DMS53 treated with DMSO at 0.1 percent for 48 hours (cell line): ENCODE results near the gene DSEL.
A peak's percentile ranks its signal among the peaks of the same experiment; 100 is the strongest.

Experiments
- DNase-seq: peaks from one replicate; lab custom pipeline; 2025; ENCODE audit not compliant: unreplicated experiment; lab: John Stamatoyannopoulos, UW

The DSEL gene

DNA sequence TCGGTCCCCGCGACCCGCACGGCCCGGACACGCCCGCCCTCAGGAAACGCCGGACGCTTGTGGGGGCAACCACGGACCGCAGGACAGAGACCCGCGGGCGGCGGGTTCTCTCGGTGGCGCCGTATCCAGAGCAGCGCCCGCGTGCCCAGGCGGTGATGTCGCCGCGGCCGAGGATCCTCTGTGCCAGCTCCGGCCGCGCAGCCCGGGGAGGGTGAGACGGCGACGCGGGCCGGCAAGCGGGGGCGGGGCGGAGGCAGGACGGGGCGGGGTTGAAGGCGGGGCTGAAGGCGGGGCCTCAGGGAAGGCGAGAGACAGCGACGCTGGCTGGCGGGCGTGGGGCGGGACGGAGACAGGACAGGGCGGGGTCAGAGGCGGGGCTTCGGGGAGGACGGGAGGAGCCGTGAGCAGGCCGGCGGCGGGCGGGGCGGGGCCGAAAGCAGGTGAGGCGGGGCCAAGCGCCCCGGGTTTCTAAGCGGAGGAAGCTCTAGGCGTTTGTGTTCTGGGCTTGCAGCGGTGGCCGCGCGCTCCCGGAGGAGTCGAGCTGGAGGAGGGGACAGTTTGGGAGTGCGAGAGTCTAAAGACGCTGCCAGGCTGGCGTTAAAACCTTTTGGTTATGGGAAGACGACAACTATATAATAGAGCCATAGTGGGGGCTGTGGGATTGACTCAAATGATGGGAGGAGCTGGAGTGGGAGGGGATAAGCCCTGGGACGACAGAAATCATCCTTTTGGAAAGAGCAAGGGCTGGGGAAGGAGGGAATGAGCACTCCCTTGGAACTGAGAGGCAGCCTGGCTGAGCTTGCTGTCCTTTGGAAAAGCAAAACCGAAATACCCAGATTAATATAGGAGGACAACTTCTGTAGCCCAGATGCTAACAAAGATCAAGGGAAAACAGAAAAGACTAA is at the start of gene DSEL:
Gene DSEL, minus strand, starts transcription at position 182 of the 905 bp plus-strand sequence. CDS start 2,112 bp downstream, outside the sequence.
- peak; percentile 93 for DNase-seq

- peak; percentile 76 for DNase-seq
Observed at GRCh38 chr18:67553437-67553836, 36.9 kb upstream of the DSEL start.

DNA sequence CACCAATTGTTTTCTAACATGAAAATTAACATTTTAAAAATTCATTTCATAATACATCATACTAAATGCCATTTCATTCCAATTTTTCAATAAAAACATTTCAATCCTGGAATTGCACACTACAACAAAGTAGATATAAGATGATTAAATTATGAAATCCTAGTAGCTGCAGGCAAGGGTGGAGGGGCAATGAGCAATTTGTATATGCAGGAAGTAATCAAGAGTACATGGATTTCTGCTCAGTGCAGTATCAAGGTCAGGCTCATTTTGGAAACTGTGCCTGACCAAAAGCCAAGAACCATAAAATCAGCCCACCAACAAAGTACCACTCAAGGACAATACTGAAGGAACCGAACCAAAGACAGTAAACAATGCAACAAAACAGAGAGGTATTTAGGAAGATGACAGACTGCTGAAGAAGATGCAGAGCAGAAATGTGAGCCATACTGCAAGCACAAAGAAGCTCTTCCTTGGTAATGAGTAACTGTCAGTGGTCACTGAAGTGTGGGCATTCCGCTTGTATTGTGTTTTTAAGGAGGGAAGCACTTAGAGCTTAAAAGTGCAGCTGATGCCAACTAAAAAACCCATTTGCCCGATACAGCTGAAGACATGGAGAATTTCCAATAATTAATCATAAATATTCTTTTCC is 34.5 kb upstream of the DSEL start:
- peak; percentile 25 for DNase-seq

DNA sequence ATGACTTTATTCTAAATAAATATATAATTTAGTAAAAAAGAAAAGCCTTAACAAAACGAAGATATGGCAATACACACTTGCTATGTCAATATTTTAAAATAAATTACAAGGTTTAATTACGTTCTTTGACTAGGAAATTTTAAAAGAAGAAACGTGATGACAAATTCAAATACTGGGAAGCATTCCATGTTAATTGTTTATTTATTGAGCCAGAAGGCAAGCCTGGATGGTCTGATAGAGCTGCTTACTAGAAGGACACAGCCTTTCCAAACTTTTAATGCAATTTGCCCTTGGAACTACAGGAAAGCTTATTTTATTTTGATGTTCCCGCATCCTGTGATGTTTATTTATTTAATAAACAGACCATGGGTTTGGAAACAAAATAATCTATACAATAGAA is 33.4 kb upstream of the DSEL start:
- DNase-seq = no peak

DNA sequence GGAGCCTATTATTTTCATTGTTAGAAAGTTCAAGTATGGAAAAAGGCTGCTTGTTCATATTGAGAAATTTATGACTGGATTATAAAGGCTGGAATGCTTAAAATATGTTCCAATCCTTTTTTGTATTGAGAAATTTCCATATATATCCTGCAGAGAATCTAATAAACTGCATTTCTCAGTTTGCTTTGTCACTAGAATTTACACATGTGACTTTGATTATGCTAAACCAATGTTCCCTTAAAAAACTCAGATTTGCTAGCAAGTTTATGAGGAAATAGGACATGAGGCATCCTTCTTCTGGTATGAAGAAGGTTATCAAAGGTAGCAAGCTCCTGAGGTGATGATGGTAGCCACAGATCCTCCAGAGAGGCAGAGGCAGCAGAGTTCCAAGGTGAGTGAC is 29.2 kb upstream of the DSEL start:
- DNase-seq = no peak

DNA sequence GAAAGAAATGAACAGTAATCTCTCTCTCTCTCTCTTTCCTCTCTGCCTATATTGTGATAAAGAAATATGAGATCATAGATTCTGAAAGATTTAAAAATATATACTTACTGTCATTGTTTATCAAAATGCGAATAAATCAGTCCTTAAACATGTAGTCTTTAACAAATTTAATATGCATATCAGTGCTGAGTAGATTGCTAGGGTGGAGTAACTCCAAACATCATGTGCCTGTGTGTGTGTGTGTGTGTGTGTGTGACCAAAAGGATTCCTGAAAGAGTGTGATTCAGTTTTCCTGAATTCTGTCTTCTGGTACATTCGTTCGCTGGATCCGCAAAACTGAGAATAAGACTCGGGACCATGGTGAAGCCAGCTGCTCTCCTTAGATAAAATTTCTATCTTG is 24.0 kb upstream of the DSEL start:
- no peak for DNase-seq

DNA sequence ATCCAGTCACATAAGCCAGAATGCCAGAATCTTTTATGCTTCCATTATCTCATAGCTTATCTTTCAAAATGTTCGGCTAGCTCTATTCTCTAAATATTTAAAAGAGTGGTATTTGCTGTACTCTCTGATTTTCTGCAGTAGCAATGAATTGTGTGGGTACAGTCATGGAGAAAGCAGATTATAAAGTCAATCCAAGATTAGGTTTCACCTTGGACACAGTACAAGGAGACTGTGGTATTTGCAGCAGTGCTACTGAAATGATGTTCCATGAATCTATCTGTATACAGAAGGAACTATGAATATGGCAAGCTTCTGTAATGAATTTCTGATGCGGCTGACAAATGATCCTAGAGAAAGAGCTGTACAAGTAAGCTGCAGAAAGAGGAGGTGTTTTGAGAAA is 15.4 kb upstream of the DSEL start:
- DNase-seq = no peak

DNA sequence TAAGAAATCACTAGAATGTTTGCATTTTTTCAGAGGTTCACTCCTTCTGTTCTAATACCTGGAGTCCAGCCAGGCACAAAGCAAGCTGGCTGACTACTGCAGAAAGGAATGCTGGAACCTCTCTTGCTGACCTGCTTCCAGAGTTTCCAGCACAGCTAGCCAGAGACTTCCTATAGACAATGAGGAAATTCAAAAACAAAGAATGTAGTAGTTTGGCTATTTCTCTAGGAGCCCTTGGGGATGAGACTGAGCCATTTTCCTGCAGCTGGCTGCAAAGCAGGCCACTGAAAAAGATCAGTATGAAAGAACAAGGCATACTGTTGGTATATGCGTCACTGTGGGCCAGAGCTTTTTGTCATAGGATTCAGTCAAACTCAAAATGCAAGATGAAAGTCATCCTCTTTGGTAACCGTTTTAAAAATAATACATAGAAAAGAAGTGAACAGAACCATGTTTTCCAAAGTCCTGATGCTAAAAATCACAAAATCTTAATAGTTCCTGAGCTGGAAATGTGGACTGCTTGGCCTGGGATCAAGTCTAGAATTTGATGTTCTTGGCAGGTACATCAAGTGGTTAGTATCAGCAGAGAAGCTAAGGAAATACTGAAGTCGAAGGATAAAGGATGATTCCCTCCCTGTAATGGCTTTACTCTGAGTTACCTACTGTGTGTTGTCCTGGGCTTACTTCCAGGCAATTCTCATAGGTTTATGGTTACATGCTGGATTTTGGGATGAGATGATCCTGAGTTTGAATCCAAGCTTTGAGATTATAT is 9.0 kb upstream of the DSEL start:
- peak; percentile 59 for DNase-seq

GRCh38 chr18:67520351-67520921 is 3.9 kb upstream of the DSEL start:
- no peak for DNase-seq

- DNase-seq = no peak
Observed at GRCh38 chr18:67519592-67519991, 3.1 kb upstream of the DSEL start.

- DNase-seq = no peak
Observed at GRCh38 chr18:67518566-67518965, 2.0 kb upstream of the DSEL start.

- DNase-seq = no peak
Observed at GRCh38 chr18:67517444-67517765, 885 bp upstream of the DSEL start.

GRCh38 chr18:67515942-67516538 is 480 bp downstream of the DSEL start:
- DNase-seq = peak; percentile 95

GRCh38 chr18:67514901-67515540 is 1.5 kb downstream of the DSEL start:
- no peak for DNase-seq

DNA sequence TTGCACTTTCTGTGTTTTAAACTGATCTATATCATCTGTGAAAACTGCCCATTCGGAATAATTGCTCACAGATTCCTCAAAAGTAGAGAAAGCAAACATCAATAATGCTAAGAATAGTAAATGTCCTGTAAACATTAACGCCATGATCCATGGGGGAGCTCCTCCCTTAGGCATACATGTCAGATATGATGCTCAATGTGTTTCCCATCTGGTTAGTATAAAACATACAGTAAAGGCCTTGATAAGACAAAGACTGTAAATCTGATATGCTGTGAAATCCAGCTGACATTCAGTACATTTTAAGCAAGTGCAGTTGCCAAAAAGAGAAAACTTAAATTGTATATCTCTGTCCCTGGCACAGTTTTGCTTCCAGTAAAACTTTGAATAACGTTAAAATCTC is 2.1 kb downstream of the DSEL start:
- DNase-seq = no peak

GRCh38 chr18:67513280-67513679 is 3.2 kb downstream of the DSEL start:
- DNase-seq = no peak

- no peak for DNase-seq
Observed at GRCh38 chr18:67511840-67512239, 4.7 kb downstream of the DSEL start.

DNA sequence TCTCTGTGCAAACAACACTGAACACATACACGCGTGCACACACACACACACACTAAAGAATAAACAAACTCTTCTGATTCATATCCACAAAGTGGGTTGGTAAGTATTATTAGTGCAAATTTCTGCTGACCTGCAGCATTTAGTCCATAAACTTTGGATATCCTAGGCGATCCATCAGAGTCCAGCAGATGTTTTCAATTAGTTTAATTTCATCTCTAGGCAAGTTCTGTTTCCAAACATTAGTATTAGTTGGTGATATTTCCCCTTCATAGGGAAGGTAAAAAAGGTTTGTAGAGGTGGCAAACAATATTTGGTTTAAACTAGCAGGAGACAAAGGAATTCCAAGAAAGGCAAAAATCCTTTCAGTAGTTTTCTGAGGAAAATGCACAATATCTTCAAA is 5.7 kb downstream of the DSEL start:
- no peak for DNase-seq

DNA sequence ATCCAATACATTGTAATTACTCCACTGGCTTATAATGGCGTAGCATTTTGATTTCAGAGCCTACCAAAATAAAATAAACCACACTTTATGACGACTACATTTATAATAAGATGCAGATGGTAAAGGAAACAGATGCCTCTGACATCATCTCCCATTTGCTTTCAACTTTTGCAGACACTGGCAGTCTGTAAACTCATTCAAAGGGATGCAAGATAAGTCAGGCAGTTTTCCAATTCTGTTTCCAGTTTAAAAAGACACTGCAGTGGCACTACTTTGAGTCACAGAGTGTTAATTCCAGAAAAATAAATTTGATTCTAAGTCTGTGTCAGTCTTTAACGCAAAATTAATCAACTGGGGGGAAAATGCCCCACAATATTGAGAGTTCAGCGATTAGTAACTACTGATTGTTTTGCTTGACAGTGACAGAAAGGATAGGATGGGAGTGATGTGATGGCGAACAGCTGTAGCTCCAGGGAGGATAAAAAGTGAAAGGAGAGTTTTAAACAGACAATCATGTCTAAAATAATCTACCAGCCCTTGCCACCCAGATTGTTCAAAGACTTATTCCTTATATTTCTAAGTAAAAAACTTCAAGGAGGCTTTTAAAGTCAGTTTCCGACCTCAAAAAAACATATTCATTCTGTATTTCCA is 6.7 kb downstream of the DSEL start:
- no peak for DNase-seq

DNA sequence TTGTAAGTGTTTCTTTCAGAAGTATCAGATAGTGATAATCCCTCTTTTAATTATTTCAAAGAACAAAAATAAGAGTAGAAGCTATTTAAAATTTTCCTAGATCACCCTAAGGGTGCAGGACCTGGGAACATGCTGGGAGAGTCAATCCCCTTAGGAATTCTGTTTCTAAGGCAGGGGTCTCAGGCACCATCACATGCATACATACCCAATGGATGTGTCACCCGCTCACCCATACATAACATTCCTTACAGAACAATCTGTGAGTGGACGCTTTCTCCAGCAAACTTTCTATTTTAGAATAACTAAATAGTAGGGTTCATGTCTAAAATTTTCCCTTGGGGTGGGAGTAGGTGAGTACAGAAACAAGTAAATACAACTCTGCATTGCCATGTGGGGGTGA is 8.4 kb downstream of the DSEL start:
- no peak for DNase-seq
